ENCODE results near the gene WLS.
A peak's percentile ranks its signal among the peaks of the same experiment; 100 is the strongest.
"Not testable (repeated sequence)": the region's sequence is repeated elsewhere in the genome, so short reads cannot be mapped to it uniquely, and the experiment has no call there.

Gene WLS

DNA sequence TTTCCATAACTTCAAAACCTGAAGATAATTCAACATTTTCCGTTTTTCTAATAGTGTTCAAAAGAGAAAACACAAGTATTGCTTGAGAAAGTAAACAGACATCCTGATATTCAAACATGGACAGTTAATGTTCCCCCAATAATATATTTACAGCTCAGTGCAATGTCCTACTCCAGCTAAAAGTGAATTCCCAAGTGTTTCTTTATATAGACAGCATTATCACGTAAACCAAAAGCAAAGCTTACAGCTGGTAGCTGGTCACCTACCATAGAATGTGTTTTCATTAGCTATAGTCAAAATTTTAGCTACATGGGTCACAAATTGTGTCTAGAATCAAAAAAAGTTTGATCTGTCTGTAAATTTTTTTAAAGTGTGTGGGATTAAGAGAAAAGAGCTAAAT lies 34.9 kb downstream of the WLS start:
- DNase-seq, result no peak

DNA sequence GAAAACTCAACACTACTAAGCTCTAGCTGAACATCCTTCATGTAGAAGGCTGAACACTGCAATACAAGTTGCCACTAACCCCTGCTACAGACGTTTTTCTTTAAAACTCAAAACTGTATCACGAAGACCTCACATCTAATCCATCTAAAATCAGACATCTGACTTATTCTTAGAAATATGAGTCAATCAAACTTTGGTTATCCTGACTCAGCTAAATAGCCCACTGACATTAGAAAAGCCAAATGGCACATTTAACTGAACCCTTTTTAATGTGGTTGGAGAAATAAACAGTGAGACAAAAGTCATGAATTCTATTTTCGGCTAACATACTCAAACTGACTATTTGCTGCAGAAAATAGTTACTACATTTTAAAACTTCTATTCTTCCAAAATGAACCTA lies 35.6 kb downstream of the WLS start:
- no peak for DNase-seq

DNA sequence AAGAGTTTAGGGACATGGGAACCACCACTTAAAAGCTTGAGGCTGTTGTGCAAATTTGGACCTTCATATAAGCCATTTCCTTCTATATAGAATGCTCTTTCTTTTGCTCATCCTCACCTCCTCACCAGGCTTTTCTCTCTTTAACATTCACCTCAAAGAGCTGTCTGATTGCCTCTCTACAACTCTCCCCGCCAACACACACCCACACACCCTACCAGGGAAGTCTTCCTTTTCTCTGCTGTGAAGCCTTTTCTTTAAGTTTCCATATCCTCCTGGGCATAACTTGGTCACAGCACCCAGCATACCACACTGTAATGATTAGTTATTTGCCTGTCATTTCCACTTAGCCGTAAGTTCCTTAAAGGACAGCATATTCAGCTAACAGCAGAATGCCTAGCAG lies 40.6 kb downstream of the WLS start:
- no peak for DNase-seq

DNA sequence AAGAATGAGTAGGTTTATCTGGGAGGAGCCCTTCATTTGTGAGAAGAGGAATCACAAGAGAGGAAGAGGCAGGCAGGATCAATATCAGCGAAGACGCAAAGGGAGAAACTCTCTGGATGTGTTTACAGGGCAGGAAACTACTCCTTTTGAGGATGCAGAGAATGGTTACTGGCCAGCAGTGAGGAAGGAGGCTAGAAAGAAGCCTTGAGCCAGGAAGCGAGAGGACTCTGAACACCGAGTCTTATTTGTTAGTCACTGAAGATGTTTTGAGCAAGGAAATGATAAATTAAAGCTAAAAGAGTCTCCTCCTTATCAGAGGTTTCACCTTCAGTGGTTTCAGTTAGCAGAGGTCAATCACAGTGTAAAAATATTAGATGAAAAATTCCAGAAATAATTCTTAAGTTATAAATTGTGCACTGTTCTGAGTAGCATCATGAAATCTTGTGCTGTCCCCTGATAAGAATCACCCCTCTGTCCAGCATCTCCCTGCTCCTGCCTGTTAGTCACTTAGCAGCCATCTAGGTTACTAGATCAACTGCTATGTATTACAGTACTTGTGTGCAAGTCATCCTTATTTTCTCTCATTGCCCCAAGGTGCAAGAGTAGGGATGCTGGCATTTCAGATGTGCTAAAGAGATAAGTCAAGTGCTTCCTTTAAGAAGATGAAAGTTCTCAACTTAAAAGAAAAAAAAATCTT lies 43.5 kb downstream of the WLS start:
- DNase-seq, result no peak

DNA sequence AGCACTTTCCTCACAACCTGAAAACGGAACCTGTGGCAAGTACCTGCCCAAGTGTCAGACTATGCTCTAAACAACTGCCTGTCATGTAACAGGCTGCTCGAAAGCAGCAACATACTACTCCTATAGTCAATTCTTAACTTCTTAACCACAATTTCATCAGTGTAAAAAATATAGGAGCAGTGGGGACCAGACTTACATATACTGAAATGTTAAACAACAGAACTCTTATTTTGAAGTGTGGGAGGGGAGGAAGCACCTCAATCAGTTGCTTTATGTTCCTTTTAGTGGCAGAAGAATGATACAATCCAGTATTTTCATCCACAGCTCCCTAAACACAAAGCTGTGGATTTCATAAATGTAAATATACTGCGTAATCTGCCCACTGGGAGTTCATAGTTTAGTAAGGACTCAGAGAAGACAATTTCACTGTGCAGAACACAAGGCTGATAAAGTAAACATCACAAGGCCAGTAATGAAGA lies 44.2 kb downstream of the WLS start:
- no peak for DNase-seq

DNA sequence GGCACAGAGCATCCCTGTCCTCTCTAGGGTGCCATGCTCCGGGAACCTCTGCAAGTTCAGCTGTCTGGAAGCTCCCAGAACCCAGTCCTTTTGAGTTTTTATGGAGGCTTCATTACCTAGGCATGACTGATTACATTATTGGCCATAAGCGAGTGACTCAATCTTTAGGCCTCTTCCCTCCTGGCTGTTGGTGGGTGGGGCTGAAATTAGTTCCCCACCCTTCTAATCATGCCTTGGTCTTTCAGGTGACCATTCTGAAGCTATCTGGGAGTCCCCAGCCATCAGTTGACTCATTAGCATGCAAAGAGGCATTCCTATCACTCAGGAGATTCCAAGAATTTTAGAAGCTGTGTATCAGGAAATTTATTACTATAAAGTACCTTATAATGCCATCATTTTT lies 46.6 kb downstream of the WLS start:
- no peak for DNase-seq

DNA sequence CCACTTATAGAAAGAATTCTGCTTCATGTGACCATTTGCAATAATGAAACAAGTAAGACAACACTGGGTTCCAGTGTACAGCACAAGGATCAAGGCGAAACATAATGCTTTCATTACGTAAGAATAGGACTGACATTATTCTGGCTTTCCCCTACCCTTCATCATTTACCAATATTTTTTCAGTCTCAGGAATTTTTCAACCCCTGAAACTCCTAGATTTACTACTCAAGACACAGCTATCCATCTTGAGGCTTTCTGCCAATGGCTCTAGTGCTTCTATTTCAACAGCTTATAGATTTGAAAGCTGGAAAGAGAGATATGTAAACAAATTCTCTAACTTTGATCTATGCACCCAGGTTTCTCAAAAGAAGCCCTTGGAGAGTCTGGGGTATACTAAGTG lies 48.4 kb downstream of the WLS start:
- DNase-seq, result no peak

DNA sequence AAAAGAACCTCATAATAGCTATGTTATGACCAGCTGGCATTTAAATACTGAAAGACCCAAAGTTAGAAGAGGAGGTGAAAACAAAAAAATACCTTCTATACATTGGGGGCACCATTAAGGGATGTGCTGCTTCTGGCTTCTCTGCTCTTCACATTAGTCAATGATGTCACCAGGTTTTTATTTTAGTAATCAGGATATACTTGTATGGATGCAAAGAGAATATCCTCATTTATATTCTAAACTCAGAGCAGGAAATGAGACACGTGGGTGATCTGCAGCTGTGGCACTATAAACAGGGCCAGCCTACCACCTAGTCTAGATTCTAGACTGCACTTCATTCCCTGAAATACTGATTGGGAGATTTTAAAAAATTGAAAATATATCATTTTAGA lies 51.2 kb downstream of the WLS start:
- no peak for DNase-seq

DNA sequence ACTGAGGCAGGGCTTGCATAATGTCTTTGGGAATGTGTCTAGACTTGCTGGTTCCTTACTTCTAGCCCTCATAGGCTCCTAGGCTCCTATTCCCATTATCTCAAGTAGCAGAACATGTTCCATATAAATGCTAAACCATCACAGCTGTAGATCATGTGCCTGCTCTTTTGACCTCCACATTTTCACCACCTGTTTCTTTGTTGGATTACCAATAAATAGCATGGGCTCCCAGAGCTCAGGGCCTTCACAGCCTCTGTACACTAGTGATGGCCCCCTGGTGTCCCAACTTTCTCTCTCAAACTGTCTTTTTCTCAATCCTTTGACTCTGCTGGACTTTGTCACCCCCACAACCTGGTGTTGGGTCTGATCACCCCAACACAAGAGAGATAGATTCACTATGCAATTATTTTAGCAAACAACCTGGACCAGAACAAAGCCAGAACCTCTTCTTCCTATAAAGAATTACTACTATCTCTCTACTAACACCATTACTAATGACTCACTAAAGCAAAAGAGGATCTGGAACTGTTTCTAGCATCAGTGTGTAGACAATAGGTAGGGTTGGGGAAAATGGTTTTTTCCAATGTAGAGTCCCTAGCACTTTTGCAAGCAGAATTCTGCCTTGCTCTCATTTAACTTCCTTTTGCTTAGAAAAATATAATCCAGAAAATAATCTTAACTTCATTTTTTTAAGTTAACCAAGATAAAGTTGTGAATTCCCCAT lies 51.7 kb downstream of the WLS start:
- DNase-seq, result no peak

DNA sequence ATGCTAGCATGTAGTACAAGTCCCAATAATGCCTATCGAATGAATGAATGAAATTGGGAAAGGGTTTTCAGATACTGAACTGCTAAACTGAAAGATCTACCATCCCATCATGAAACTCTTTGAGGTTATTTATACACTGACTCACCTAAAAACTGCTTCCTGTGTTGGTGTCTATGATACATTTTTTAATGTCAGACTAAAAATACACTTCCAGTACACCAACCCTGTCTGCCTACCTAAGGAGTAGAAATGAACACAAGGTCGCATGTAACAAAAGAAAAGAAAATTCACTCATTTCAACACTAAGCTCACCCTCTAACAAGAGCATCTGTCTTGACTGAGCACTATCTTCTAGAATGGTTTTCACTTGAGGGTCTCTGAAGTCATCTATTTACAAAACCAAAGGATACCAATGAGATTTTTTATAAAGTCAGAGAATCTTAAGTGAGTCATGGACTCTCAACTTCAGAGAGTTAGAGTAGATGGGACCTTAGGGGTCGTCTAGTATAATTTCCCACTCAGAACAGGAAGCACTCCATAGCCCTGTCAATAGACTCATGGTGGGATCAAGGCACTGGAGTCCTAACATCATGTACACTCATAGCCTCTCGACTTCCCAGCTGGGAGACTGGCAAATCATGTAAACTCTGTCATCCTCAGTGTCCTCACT lies 53.4 kb downstream of the WLS start:
- no peak for DNase-seq

DNA sequence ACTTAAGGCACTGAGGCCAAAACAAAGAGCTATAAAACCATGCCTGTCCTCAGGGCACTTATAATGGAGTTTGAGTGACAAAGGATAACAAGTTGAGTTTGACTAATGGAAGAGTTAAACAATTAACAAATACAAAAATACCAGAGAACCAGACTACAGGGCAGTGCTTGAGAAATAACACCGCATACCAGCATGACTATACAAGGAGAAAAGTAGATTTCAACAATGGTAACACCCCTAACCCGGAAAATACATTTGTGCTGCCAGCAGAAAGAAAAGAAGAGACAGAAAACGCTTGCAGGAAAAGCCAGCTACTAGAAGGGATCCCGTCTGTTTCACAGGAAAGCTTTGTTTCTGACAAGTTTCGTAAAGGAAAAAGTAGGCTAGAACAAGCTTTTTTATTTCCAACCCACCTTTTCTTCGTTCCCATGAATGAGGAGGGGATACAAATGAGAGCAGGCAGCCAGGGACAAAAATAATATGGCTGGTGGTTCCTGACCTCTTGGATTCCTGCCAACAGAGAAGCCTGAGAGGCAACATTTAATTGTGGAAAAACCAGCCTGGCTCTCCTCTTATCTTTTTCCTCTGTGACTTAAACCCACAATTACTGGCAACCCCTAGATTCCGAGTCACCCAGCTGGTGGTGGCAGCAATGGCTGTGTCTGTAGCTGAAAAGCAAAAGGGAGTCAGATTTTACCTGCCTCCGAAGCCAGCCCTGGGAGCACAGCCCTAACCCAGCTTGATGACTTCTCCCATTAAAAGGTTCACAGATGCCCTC lies 56.5 kb downstream of the WLS start:
- peak; percentile 79 for DNase-seq

DNA sequence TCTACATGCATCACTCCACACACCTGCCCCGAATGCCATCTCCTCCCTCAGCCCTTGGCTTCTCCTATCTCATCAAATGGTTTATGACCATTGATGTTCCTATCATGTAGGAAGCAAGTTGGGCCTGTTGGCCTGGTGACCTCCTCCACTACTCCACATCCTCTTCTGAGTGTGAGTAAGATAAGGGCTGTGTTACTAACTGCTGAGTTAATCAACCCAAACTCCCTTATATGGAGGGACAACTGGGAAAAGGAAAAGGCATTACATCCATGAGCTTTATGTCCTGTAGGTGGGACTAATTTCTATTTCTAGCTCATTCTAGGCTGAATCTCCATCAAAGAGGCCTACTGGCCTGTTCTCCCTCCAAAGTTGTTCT lies 57.6 kb downstream of the WLS start:
- DNase-seq, result no peak

DNA sequence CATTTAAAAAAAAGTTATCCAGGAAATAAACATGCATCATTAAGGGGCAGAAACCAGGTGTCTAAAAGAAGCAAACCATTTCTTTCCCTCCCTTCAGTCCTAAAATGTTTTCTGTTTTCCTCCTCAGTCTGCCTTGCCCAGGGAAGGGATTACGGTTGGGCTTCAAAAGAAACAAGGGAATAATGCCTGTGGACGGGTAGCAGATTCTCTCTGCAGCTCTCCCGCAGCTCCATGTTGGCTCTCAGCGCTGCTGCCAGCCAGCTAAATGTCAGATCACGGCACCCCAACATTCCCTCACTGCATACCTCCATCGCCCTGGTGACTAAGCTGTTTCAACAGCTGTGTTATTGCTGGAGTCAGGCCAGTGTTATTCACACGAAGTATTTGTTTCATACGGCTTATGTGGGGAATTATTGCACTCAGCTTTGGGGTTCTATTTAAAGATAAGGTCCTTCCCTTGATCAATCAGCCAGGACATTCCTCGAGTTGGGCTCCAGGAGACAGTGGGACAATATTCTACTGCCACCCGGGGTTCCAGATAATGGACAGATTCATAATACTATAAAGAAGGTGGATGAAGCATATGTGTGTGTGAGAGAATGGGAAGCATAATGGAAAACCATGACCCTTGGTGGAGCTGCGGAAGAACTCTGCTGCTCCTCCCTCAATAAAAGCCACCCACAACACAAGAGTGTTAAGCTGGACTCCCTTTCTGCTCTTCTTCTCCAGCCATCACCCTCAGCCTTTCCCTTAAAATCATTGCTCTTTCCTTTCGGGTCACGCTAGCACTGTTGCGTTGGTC lies 58.2 kb downstream of the WLS start:
- DNase-seq, result peak; percentile 60

DNA sequence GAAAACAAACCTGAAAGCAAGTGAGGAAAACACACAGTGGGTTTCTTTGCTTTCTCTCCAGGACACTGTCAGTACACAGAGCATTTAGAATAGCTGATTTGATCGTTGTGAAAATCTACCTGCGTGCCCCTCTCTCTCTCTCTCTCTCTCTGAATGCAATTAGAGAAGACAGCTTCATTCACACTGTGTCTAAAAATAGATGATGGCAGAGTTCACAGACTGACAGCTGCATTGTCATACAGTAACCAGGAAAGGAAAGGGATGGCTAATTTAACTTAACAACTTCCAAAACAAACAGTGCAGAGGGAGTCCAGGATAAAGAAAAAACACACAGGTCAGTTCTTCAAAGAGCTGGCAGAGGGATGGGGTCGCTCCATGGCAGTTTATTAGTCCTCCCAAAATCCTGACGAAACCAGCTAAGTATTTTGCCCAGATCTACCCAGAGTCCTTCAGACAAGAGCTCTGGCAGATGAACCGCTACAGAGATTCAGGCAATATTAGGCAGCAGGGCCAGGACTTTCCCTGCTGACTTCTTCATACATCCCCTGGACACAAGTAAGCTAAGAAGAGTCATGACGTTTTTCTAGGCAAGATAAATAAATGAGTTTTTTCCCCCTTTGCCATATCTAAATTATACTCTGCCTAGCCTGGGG lies 58.9 kb downstream of the WLS start:
- DNase-seq, result peak; percentile 90

DNA sequence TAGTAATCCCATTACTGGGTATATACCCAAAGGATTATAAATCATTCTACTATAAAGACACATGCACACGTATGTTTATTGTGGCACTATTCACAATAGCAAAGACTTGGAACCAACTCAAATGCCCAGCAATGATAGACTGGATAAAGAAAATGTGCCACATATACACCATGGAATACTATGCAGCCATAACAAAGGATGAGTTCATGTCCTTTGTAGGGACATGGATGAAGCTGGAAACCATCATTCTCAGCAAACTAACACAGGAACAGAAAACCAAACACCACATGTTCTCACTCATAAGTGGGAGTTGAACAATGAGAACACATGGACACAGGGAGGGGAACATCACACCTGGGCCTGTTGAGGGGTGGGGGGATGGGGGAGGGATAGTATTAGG lies 60.5 kb downstream of the WLS start:
- not testable (repeated sequence) for DNase-seq

DNA sequence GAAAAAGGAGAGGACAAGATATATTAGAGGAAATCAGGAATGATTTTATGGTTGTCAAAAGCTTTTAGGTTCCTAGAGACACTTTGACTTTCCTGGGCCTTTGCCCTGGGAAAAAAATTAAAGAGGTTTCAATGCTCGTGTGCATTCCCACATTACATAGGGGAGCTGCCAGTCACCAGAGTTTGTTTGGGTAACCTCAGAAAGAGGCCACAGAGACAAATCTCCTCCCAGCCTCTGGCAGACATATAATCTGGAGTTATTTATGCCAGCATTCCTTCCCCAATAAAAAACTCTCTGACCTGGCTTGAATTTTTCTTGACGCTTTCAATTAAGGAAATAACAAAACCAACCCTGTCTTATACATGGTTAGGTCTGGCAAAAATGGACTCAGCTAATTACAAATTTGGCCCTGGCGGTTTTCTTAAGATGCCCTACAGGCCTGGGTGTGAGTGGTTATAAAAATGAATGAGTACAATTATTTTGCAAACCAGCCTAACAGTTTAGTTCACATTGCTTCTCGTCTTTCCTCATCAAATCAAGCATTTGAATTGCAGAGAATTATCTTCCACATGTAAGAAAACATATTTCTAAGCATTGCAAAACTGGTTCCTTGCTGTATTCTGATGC lies 63.7 kb downstream of the WLS start:
- no peak for DNase-seq

DNA sequence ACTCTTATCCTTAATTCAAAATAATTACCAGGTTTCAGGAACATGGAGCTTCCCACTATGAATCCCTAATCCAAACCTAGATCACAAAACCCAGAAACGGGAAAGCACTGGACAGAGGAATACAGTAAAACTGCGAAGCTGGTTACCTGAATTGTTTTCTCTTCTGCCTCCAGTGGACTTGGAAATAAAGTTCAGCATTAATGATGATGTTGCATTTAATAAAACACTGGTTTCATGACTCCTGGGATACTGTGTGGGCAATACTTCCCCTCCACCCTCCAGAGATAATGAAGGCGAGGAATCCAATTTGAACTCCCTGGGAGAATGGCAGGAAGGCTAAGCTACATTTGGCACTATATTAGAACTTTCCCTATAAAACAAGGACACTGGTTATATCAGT lies 65.1 kb downstream of the WLS start:
- DNase-seq, result no peak

DNA sequence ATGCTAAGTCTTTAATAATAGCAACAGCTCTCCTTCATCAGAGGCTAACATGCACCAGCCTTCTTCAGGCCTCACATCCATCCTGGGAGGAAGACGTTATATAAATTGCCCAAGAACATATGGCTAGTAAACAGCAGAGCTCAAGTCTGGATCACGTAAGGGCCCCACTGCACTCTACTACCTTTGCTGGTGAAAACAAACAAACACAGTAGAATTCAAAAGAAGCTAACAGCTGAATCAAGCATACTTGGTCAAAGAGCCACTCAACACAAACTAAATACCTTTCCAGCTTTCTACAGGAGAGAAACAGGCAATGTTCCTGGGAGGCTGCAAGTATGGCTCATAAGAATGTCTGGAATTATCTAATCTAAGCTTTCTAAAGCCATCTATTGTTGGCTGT lies 66.0 kb downstream of the WLS start:
- no peak for DNase-seq

DNA sequence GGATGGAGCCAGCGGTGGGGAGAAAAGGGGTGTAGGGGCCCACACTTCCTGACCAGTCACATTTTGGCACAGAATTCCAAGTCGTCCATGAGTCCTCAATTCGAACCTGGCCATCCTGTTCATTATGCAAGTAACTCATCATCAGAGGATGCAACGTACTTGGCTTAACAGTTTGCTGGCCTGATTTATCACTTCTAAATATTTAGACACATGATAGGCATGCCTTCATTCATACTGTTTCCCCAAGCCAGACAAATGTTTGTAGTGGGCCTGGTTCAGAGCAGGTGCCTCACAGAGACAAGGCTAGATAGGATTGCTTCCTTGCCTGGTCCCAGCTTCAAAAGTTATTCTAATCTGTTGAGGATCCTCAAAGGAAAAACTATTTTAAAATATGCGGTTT lies 66.7 kb downstream of the WLS start:
- no peak for DNase-seq

DNA sequence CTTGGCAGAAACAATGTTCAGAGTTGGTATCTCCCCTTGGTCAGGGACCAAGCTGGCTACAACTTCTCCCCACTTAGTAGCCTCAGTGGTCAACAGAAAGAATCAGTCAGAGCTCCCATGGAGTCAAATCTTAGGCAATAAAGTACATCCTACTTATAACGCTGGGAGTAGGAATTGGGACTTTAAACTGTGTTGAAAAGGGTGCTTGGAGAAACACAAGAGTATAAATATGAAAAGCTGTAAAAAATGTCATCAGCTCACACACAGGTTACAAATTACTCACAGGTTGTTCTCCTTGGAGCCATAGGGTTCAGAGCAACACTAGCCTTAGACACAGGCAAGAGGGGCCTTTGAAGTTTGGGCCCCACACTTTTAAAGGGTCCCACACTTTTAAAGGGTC lies 67.4 kb downstream of the WLS start:
- DNase-seq, result no peak

DNA sequence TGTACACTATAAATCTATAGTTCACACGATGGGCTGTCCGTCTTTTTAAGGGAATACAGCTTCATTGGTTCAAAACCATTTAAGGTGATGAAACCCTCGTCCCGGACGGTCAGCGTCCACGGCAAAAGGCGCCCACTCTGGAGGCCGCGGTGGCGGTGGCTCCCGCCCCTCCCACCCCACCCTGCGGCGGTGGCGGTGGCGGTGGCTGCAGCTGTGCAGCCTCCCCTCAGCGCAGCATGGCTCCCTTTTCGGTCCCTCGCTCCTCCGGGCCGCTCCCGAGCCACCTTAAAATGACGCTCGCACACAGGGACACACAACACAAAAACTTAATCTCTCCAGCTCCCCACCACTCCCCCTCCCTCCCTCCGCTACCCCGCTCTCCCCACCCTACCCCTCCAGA lies 69.1 kb downstream of the WLS start:
- DNase-seq, result no peak

DNA sequence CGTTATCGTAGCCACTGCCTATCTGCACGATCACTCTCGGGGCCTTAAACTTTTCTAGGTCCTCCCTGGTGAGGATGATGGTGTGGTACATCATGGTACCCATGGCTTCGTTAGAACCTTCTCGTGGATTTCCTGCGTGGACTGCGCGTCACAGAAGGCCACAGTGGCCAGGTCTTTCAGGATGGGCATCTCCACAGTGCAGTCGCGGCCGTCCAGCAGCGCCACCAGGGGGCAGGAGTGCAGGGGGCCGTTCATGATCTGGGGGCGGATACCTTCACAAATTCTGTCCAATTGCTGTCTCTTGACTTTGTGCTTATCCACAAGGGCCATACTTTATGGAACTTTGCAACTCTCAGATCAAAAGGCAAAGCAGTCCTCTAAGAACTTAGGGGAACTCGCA lies 69.6 kb downstream of the WLS start:
- no peak for DNase-seq

Data from NCI-H345 (cell line).